HUES48 (cell line): ENCODE measurements around the gene PTPN12.
"Not testable (repeated sequence)": the region's sequence is repeated elsewhere in the genome, so short reads cannot be mapped to it uniquely, and the experiment has no call there.

Source experiments
- H3K27ac ChIP-seq: one replicate; pipeline ENCODE4 v1.7.0; 2013; ENCODE audit warnings: low read depth, low read length, inconsistent platforms
- H3K27me3 ChIP-seq: 2 replicates; pipeline ENCODE4 v1.6.1; 2013; ENCODE audit warnings: mild to moderate bottlenecking, low read length; ENCODE audit not compliant: control insufficient read depth, insufficient read depth
- H3K36me3 ChIP-seq: 2 replicates; pipeline ENCODE4 v1.6.1; 2013; ENCODE audit warnings: low read length; ENCODE audit not compliant: control insufficient read depth, insufficient read depth
- H3K4me1 ChIP-seq: 2 replicates; pipeline ENCODE4 v1.6.1; 2013; ENCODE audit warnings: mild to moderate bottlenecking, low read length; ENCODE audit not compliant: control insufficient read depth, insufficient read depth
- H3K4me3 ChIP-seq: 2 replicates; pipeline ENCODE4 v1.5.1; 2013; ENCODE audit warnings: mild to moderate bottlenecking, low read depth, low read length
- H3K9ac ChIP-seq: 2 replicates; pipeline ENCODE4 v1.6.1; 2013; ENCODE audit warnings: mild to moderate bottlenecking, low read depth, low read length, moderate library complexity
- H3K9me3 ChIP-seq: 2 replicates; pipeline ENCODE4 v1.6.1; 2013; ENCODE audit warnings: low read length; ENCODE audit not compliant: control insufficient read depth, insufficient read depth

PTPN12 gene

GRCh38 chr7:77538281-77539212, 1.5 kb downstream of the PTPN12 start:
- Histone ChIP-seq H3K9me3 (no peaks in the 10 kb centered on the region), H3K27ac (peak overlapping the region; percentile 96), H3K27me3 (no peaks in the 10 kb centered on the region), H3K4me1 (peaks cover 13% of the 10 kb centered on the region), H3K9ac (peak overlapping the region; percentile 92), H3K36me3 (peaks cover 4% of the 10 kb centered on the region; the same call in 1 of the 2 replicates), H3K4me3 (peak overlapping the region; percentile 100)

- Histone ChIP-seq H3K4me3 (no peak overlapping the region), H3K9me3 (no peaks in the 10 kb centered on the region), H3K9ac (no peak overlapping the region), H3K27ac (no peak overlapping the region), H3K4me1 (peaks cover 23% of the 10 kb centered on the region), H3K27me3 (no peaks in the 10 kb centered on the region), H3K36me3 (peaks cover 12% of the 10 kb centered on the region; the same call in 1 of the 2 replicates)
Observed at GRCh38 chr7:77540402-77540822, 3.3 kb downstream of the PTPN12 start.

DNA sequence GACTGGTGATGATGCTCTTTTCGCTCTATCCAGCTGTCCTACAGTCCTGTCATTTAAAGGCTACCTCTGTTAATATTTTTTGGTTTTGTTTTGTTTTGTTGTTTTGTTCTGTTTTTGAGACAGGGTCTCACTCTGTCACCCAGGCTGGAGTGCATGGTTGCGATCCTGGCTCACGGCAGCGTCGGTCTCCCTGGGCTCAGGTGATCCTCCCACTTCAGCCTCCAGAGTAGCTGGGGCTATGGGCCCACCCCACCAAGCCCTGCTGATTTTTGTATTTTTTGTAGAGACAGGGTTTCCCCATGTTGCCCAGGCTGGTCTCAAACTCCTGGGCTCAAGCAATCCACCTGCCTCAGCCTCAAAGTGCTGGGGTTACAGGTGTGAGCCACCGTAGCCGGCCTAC, 3.9 kb downstream of the PTPN12 start:
- H3K9me3 ChIP-seq, H3K27me3 ChIP-seq, H3K27ac ChIP-seq, H3K4me3 ChIP-seq, H3K9ac ChIP-seq: not testable (repeated sequence)
- Histone ChIP-seq H3K36me3 (peaks cover 12% of the 10 kb centered on the region; the same call in 1 of the 2 replicates), H3K4me1 (peaks cover 23% of the 10 kb centered on the region)

- Histone ChIP-seq H3K36me3 (peaks cover 12% of the 10 kb centered on the region; the same call in 1 of the 2 replicates), H3K9ac (no peak overlapping the region), H3K27ac (no peak overlapping the region), H3K4me3 (no peak overlapping the region), H3K9me3 (no peaks in the 10 kb centered on the region), H3K4me1 (peaks cover 26% of the 10 kb centered on the region), H3K27me3 (no peaks in the 10 kb centered on the region)
Observed at GRCh38 chr7:77542409-77542808, 5.3 kb downstream of the PTPN12 start.

- Histone ChIP-seq H3K27ac (no peak overlapping the region), H3K9ac (no peak overlapping the region), H3K9me3 (no peaks in the 10 kb centered on the region), H3K36me3 (peaks cover 12% of the 10 kb centered on the region; the same call in 1 of the 2 replicates), H3K27me3 (no peaks in the 10 kb centered on the region), H3K4me1 (peaks cover 27% of the 10 kb centered on the region), H3K4me3 (no peak overlapping the region)
Observed at GRCh38 chr7:77542895-77543294, 5.8 kb downstream of the PTPN12 start.

GRCh38 chr7:77543910-77544309, 6.8 kb downstream of the PTPN12 start:
- no peaks in the 10 kb centered on the region for H3K27me3 ChIP-seq
- peaks cover 12% of the 10 kb centered on the region; the same call in 1 of the 2 replicates for H3K36me3 ChIP-seq
- H3K9me3 ChIP-seq: no peaks in the 10 kb centered on the region
- H3K9ac ChIP-seq: no peak overlapping the region
- H3K4me1 ChIP-seq: peaks cover 38% of the 10 kb centered on the region
- H3K27ac ChIP-seq: no peak overlapping the region
- no peak overlapping the region for H3K4me3 ChIP-seq

- peaks cover 41% of the 10 kb centered on the region for H3K4me1 ChIP-seq
Observed at GRCh38 chr7:77544518-77544917, 7.4 kb downstream of the PTPN12 start.

GRCh38 chr7:77548206-77548605, 11.1 kb downstream of the PTPN12 start:
- H3K4me3 ChIP-seq: no peak overlapping the region
- peaks cover 28% of the 10 kb centered on the region for H3K4me1 ChIP-seq
- no peak overlapping the region for H3K27ac ChIP-seq
- no peaks in the 10 kb centered on the region for H3K27me3 ChIP-seq
- H3K9ac ChIP-seq: no peak overlapping the region
- H3K36me3 ChIP-seq: peaks cover 10% of the 10 kb centered on the region; the same call in 1 of the 2 replicates
- no peaks in the 10 kb centered on the region for H3K9me3 ChIP-seq

More at GRCh38 chr7:77544518-77544917, 7.4 kb downstream of the PTPN12 start:
- Histone ChIP-seq H3K27ac (no peak overlapping the region), H3K4me3 (no peak overlapping the region), H3K36me3 (peaks cover 12% of the 10 kb centered on the region; the same call in 1 of the 2 replicates), H3K27me3 (no peaks in the 10 kb centered on the region), H3K9me3 (no peaks in the 10 kb centered on the region), H3K9ac (no peak overlapping the region)

- Histone ChIP-seq H3K27me3 (no peaks in the 10 kb centered on the region), H3K4me3 (no peak overlapping the region), H3K4me1 (peaks cover 22% of the 10 kb centered on the region), H3K36me3 (peaks cover 10% of the 10 kb centered on the region; the same call in 1 of the 2 replicates), H3K9ac (no peak overlapping the region), H3K27ac (no peak overlapping the region), H3K9me3 (no peaks in the 10 kb centered on the region)
Observed at GRCh38 chr7:77549106-77549870, 12.2 kb downstream of the PTPN12 start.

- Histone ChIP-seq H3K9me3 (no peaks in the 10 kb centered on the region), H3K27me3 (no peaks in the 10 kb centered on the region), H3K27ac (no peak overlapping the region), H3K4me1 (peaks cover 18% of the 10 kb centered on the region), H3K4me3 (no peak overlapping the region), H3K36me3 (peaks cover 3% of the 10 kb centered on the region; the same call in 1 of the 2 replicates), H3K9ac (no peak overlapping the region)
Observed at GRCh38 chr7:77550586-77550985, 13.5 kb downstream of the PTPN12 start.
